Measurements from ENCODE around the gene NUDT16L1. TPM values are rescaled to one million over a fixed set of nuclear protein-coding genes. Genes with fewer than 3 reads are reported as not detected.
A peak's percentile ranks its signal among the peaks of the same experiment; 100 is the strongest.

Gene NUDT16L1
- total RNA-seq, 1 donor from 2014 or later: 36.1 TPM

GRCh38 chr16:4699046-4699556, 5.7 kb downstream of the NUDT16L1 start:
- H3K4me3 Mint-ChIP-seq: no peak overlapping the region
- DNase-seq: peak; percentile 55
- H3K4me1 Mint-ChIP-seq: peaks cover 12% of the 10 kb centered on the region
- no peaks in the 10 kb centered on the region for H3K27me3 Mint-ChIP-seq
- H3K27ac Mint-ChIP-seq: no peak overlapping the region
- no peaks in the 10 kb centered on the region for H3K9me3 Mint-ChIP-seq
- peaks cover 20% of the 10 kb centered on the region for H3K36me3 Mint-ChIP-seq (ENCODE audit: low read depth)
- intact Hi-C loops (cut with micrococcal nuclease): no loop called here

- H3K36me3 Mint-ChIP-seq (ENCODE audit: low read depth): peaks cover 24% of the 10 kb centered on the region
- no peaks in the 10 kb centered on the region for H3K27me3 Mint-ChIP-seq
- peak; percentile 73 for DNase-seq
- H3K27ac Mint-ChIP-seq: no peak overlapping the region
- intact Hi-C loops (cut with micrococcal nuclease): no loop called here
- no peaks in the 10 kb centered on the region for H3K9me3 Mint-ChIP-seq
- H3K4me3 Mint-ChIP-seq: no peak overlapping the region
- H3K4me1 Mint-ChIP-seq: peaks cover 8% of the 10 kb centered on the region
These were observed 7.1 kb downstream of the NUDT16L1 start for GRCh38 chr16:4700380-4700996.

- DNase-seq: peak; percentile 56
- H3K27me3 Mint-ChIP-seq: no peaks in the 10 kb centered on the region
- H3K27ac Mint-ChIP-seq: no peak overlapping the region
- H3K4me3 Mint-ChIP-seq: no peak overlapping the region
- intact Hi-C loops (cut with micrococcal nuclease): no loop called here
- peaks cover 24% of the 10 kb centered on the region for H3K36me3 Mint-ChIP-seq (ENCODE audit: low read depth)
- H3K4me1 Mint-ChIP-seq: peaks cover 7% of the 10 kb centered on the region
- H3K9me3 Mint-ChIP-seq: no peaks in the 10 kb centered on the region
These were observed 7.8 kb downstream of the NUDT16L1 start for GRCh38 chr16:4700997-4701743.

GRCh38 chr16:4701791-4702465, 8.6 kb downstream of the NUDT16L1 start:
- no peaks in the 10 kb centered on the region for H3K9me3 Mint-ChIP-seq
- no peak for DNase-seq
- peaks cover 26% of the 10 kb centered on the region for H3K36me3 Mint-ChIP-seq (ENCODE audit: low read depth)
- intact Hi-C loops (cut with micrococcal nuclease): no loop called here
- H3K27ac Mint-ChIP-seq: no peak overlapping the region
- no peak overlapping the region for H3K4me3 Mint-ChIP-seq
- no peaks in the 10 kb centered on the region for H3K27me3 Mint-ChIP-seq
- peaks cover 7% of the 10 kb centered on the region for H3K4me1 Mint-ChIP-seq

- Mint-ChIP-seq H3K4me3 (no peak overlapping the region), H3K9me3 (no peaks in the 10 kb centered on the region), H3K27me3 (no peaks in the 10 kb centered on the region), H3K4me1 (peaks cover 7% of the 10 kb centered on the region), H3K36me3 (ENCODE audit: low read depth) (peaks cover 26% of the 10 kb centered on the region), H3K27ac (no peak overlapping the region)
- no peak for DNase-seq
- intact Hi-C loops (cut with micrococcal nuclease): no loop called here
These were observed 9.1 kb downstream of the NUDT16L1 start for GRCh38 chr16:4702466-4702808.

- DNase-seq: no peak
- Mint-ChIP-seq H3K4me3 (no peak overlapping the region), H3K36me3 (ENCODE audit: low read depth) (peaks cover 23% of the 10 kb centered on the region), H3K27me3 (no peaks in the 10 kb centered on the region), H3K9me3 (no peaks in the 10 kb centered on the region), H3K4me1 (peaks cover 7% of the 10 kb centered on the region), H3K27ac (no peak overlapping the region)
- intact Hi-C loops (cut with micrococcal nuclease): no loop called here
These were observed 10.5 kb downstream of the NUDT16L1 start for GRCh38 chr16:4703906-4704305.

- no peak for DNase-seq
- no peaks in the 10 kb centered on the region for H3K9me3 Mint-ChIP-seq
- no peak overlapping the region for H3K4me3 Mint-ChIP-seq
- intact Hi-C loops (cut with micrococcal nuclease): no loop called here
- no peak overlapping the region for H3K27ac Mint-ChIP-seq
- H3K36me3 Mint-ChIP-seq (ENCODE audit: low read depth): peaks cover 19% of the 10 kb centered on the region
- no peaks in the 10 kb centered on the region for H3K27me3 Mint-ChIP-seq
- H3K4me1 Mint-ChIP-seq: peaks cover 7% of the 10 kb centered on the region
These were observed 11.1 kb downstream of the NUDT16L1 start for GRCh38 chr16:4704491-4704890.

GRCh38 chr16:4704913-4705312, 11.6 kb downstream of the NUDT16L1 start:
- intact Hi-C loops (cut with micrococcal nuclease): no loop called here
- Mint-ChIP-seq H3K9me3 (no peaks in the 10 kb centered on the region), H3K4me1 (peaks cover 4% of the 10 kb centered on the region), H3K4me3 (no peak overlapping the region), H3K27me3 (no peaks in the 10 kb centered on the region), H3K27ac (no peak overlapping the region), H3K36me3 (ENCODE audit: low read depth) (peaks cover 19% of the 10 kb centered on the region)
- DNase-seq: no peak

GRCh38 chr16:4706871-4707270, 13.5 kb downstream of the NUDT16L1 start:
- no peaks in the 10 kb centered on the region for H3K9me3 Mint-ChIP-seq
- intact Hi-C loops (cut with micrococcal nuclease): no loop called here

GRCh38 chr16:4709481-4709880, 16.1 kb downstream of the NUDT16L1 start:
- no peak for DNase-seq
- intact Hi-C loops (cut with micrococcal nuclease): no loop called here
- H3K4me3 Mint-ChIP-seq: no peak overlapping the region
- no peaks in the 10 kb centered on the region for H3K27me3 Mint-ChIP-seq
- no peaks in the 10 kb centered on the region for H3K9me3 Mint-ChIP-seq
- H3K27ac Mint-ChIP-seq: no peak overlapping the region
- peaks cover 28% of the 10 kb centered on the region for H3K36me3 Mint-ChIP-seq (ENCODE audit: low read depth)
- H3K4me1 Mint-ChIP-seq: no peaks in the 10 kb centered on the region

More at GRCh38 chr16:4706871-4707270, 13.5 kb downstream of the NUDT16L1 start:
- H3K4me1 Mint-ChIP-seq: no peaks in the 10 kb centered on the region
- peaks cover 23% of the 10 kb centered on the region for H3K36me3 Mint-ChIP-seq (ENCODE audit: low read depth)
- H3K4me3 Mint-ChIP-seq: no peak overlapping the region
- no peaks in the 10 kb centered on the region for H3K27me3 Mint-ChIP-seq
- DNase-seq: no peak
- H3K27ac Mint-ChIP-seq: no peak overlapping the region

GRCh38 chr16:4713663-4714501, 20.5 kb downstream of the NUDT16L1 start:
- H3K27ac Mint-ChIP-seq: no peak overlapping the region
- no peaks in the 10 kb centered on the region for H3K4me1 Mint-ChIP-seq
- no peaks in the 10 kb centered on the region for H3K9me3 Mint-ChIP-seq
- no peak overlapping the region for H3K4me3 Mint-ChIP-seq
- peaks cover 18% of the 10 kb centered on the region for H3K36me3 Mint-ChIP-seq (ENCODE audit: low read depth)
- intact Hi-C loops (cut with micrococcal nuclease): no loop called here
- H3K27me3 Mint-ChIP-seq: no peaks in the 10 kb centered on the region
- DNase-seq: no peak

- no peak overlapping the region for H3K4me3 Mint-ChIP-seq
- H3K4me1 Mint-ChIP-seq: no peaks in the 10 kb centered on the region
- intact Hi-C loops (cut with micrococcal nuclease): no loop called here
- DNase-seq: no peak
- H3K27ac Mint-ChIP-seq: no peak overlapping the region
- peaks cover 14% of the 10 kb centered on the region for H3K36me3 Mint-ChIP-seq (ENCODE audit: low read depth)
- H3K27me3 Mint-ChIP-seq: no peaks in the 10 kb centered on the region
- no peaks in the 10 kb centered on the region for H3K9me3 Mint-ChIP-seq
These were observed 21.6 kb downstream of the NUDT16L1 start for GRCh38 chr16:4714996-4715395.

GRCh38 chr16:4718466-4718865, 25.1 kb downstream of the NUDT16L1 start:
- Mint-ChIP-seq H3K9me3 (no peaks in the 10 kb centered on the region), H3K27me3 (no peaks in the 10 kb centered on the region), H3K36me3 (ENCODE audit: low read depth) (peaks cover 12% of the 10 kb centered on the region), H3K4me1 (no peaks in the 10 kb centered on the region), H3K4me3 (no peak overlapping the region), H3K27ac (no peak overlapping the region)
- DNase-seq: no peak
- intact Hi-C loops (cut with micrococcal nuclease): no loop called here
